HG02571 (cell line): ENCODE measurements around the gene B3GNT3.

Experiments
- ATAC-seq: cut with Tn5 transposase; IDR thresholded peaks from one replicate; pipeline ENCODE4 v1.9.1; 2021; ENCODE audit warnings: mild to moderate bottlenecking, moderate library complexity; ENCODE audit not compliant: unreplicated experiment

The B3GNT3 gene

GRCh38 chr19:17831419-17831888 is 36.5 kb downstream of the B3GNT3 start:
- no peak for ATAC-seq

GRCh38 chr19:17832443-17833208 is 37.7 kb downstream of the B3GNT3 start:
- ATAC-seq: no peak

GRCh38 chr19:17834350-17835181 is 39.6 kb downstream of the B3GNT3 start:
- no peak for ATAC-seq

- no peak for ATAC-seq
Measured at GRCh38 chr19:17835182-17836006, 40.5 kb downstream of the B3GNT3 start.

GRCh38 chr19:17836530-17836929 is 41.6 kb downstream of the B3GNT3 start:
- no peak for ATAC-seq

GRCh38 chr19:17837972-17838371 is 43.0 kb downstream of the B3GNT3 start:
- ATAC-seq: no peak

GRCh38 chr19:17840019-17840418 is 45.1 kb downstream of the B3GNT3 start:
- ATAC-seq: no peak

GRCh38 chr19:17841371-17841809 is 46.5 kb downstream of the B3GNT3 start:
- ATAC-seq: no peak

- ATAC-seq: no peak
Measured at GRCh38 chr19:17841810-17842662, 47.1 kb downstream of the B3GNT3 start.

- no peak for ATAC-seq
Measured at GRCh38 chr19:17842663-17843291, 47.8 kb downstream of the B3GNT3 start.

- no peak for ATAC-seq
Measured at GRCh38 chr19:17843292-17843827, 48.4 kb downstream of the B3GNT3 start.

GRCh38 chr19:17843908-17844490 is 49.1 kb downstream of the B3GNT3 start:
- no peak for ATAC-seq

GRCh38 chr19:17846146-17846545 is 51.2 kb downstream of the B3GNT3 start:
- ATAC-seq: no peak

- ATAC-seq: no peak
Measured at GRCh38 chr19:17847538-17848366, 52.8 kb downstream of the B3GNT3 start, which contains the start of gene JAK3. Gene JAK3 (minus strand): TSS chr19:17847982. CDS start chr19:17844417, 3,565 bp downstream.

- ATAC-seq: no peak
Measured at GRCh38 chr19:17848595-17849292, 53.8 kb downstream of the B3GNT3 start.

GRCh38 chr19:17854061-17854460 is 59.1 kb downstream of the B3GNT3 start:
- ATAC-seq: no peak
